Rectal smooth muscle tissue (tissue), 1 donor: Measurements from ENCODE around the gene CKAP2L.

Experiments
- H3K27ac ChIP-seq: one replicate; pipeline ENCODE4 v1.7.0; 2013; ENCODE audit warnings: low read depth, low read length, inconsistent platforms
- H3K27me3 ChIP-seq: one replicate; pipeline ENCODE4 v1.7.0; 2013; ENCODE audit warnings: low read length; ENCODE audit not compliant: control insufficient read depth, insufficient read depth
- H3K36me3 ChIP-seq: one replicate; pipeline ENCODE4 v1.7.0; 2013; ENCODE audit warnings: low read length; ENCODE audit not compliant: control insufficient read depth, insufficient read depth
- H3K4me1 ChIP-seq: one replicate; pipeline ENCODE4 v1.7.0; 2013; ENCODE audit warnings: low read length; ENCODE audit not compliant: control insufficient read depth, insufficient read depth
- H3K4me3 ChIP-seq: one replicate; pipeline ENCODE4 v1.7.0; 2013; ENCODE audit warnings: low read length
- H3K9ac ChIP-seq: one replicate; pipeline ENCODE4 v1.7.0; 2013; ENCODE audit warnings: low read length

CKAP2L gene

GRCh38 chr2:112727276-112728028, 37.0 kb downstream of the CKAP2L start:
- no peaks in the 10 kb centered on the region for H3K36me3 ChIP-seq
- H3K4me1 ChIP-seq, result no peaks in the 10 kb centered on the region
- no peak overlapping the region for H3K9ac ChIP-seq
- no peak overlapping the region for H3K27ac ChIP-seq
- no peak overlapping the region for H3K4me3 ChIP-seq
- H3K27me3 ChIP-seq, result peaks cover 3% of the 10 kb centered on the region

- Histone ChIP-seq H3K9ac (no peak overlapping the region), H3K27ac (no peak overlapping the region), H3K36me3 (no peaks in the 10 kb centered on the region), H3K27me3 (peaks cover 3% of the 10 kb centered on the region), H3K4me3 (no peak overlapping the region), H3K4me1 (no peaks in the 10 kb centered on the region)
Measured at GRCh38 chr2:112726487-112727190, 37.8 kb downstream of the CKAP2L start.

GRCh38 chr2:112725545-112726457, 38.6 kb downstream of the CKAP2L start:
- no peak overlapping the region for H3K27ac ChIP-seq
- H3K9ac ChIP-seq, result no peak overlapping the region
- no peak overlapping the region for H3K4me3 ChIP-seq
- peaks cover 3% of the 10 kb centered on the region for H3K27me3 ChIP-seq
- H3K4me1 ChIP-seq, result no peaks in the 10 kb centered on the region
- no peaks in the 10 kb centered on the region for H3K36me3 ChIP-seq

- no peak overlapping the region for H3K27ac ChIP-seq
- peaks cover 3% of the 10 kb centered on the region for H3K27me3 ChIP-seq
- H3K4me1 ChIP-seq, result no peaks in the 10 kb centered on the region
- no peak overlapping the region for H3K9ac ChIP-seq
- no peak overlapping the region for H3K4me3 ChIP-seq
- H3K36me3 ChIP-seq, result no peaks in the 10 kb centered on the region
Measured at GRCh38 chr2:112724591-112725525, 39.6 kb downstream of the CKAP2L start.

GRCh38 chr2:112723995-112724394, 40.4 kb downstream of the CKAP2L start:
- Histone ChIP-seq H3K9ac (no peak overlapping the region), H3K4me1 (no peaks in the 10 kb centered on the region), H3K4me3 (no peak overlapping the region), H3K27ac (no peak overlapping the region), H3K27me3 (peaks cover 3% of the 10 kb centered on the region), H3K36me3 (no peaks in the 10 kb centered on the region)

GRCh38 chr2:112723547-112723940, 40.9 kb downstream of the CKAP2L start:
- no peaks in the 10 kb centered on the region for H3K36me3 ChIP-seq
- peaks cover 3% of the 10 kb centered on the region for H3K27me3 ChIP-seq
- no peaks in the 10 kb centered on the region for H3K4me1 ChIP-seq
- no peak overlapping the region for H3K27ac ChIP-seq
- no peak overlapping the region for H3K9ac ChIP-seq
- no peak overlapping the region for H3K4me3 ChIP-seq

- H3K4me1 ChIP-seq, result no peaks in the 10 kb centered on the region
- H3K27ac ChIP-seq, result no peak overlapping the region
- H3K36me3 ChIP-seq, result no peaks in the 10 kb centered on the region
- H3K4me3 ChIP-seq, result no peak overlapping the region
- peaks cover 3% of the 10 kb centered on the region for H3K27me3 ChIP-seq
- no peak overlapping the region for H3K9ac ChIP-seq
Measured at GRCh38 chr2:112722816-112723546, 41.4 kb downstream of the CKAP2L start.

- H3K4me3 ChIP-seq, result no peak overlapping the region
Measured at GRCh38 chr2:112721819-112722522, 42.4 kb downstream of the CKAP2L start.

GRCh38 chr2:112720785-112721184, 43.6 kb downstream of the CKAP2L start, which contains the start of gene NT5DC4:
TSS of gene NT5DC4 (plus strand) at chr2:112721020. CDS start at chr2:112721080, 60 bp downstream.
- Histone ChIP-seq H3K27ac (no peak within 1 kb of the TSS), H3K4me1 (no peaks in the 10 kb centered on the region), H3K27me3 (no peaks in the 10 kb centered on the region)

More at GRCh38 chr2:112721819-112722522, 42.4 kb downstream of the CKAP2L start:
- no peaks in the 10 kb centered on the region for H3K27me3 ChIP-seq
- H3K4me1 ChIP-seq, result no peaks in the 10 kb centered on the region
- H3K36me3 ChIP-seq, result no peaks in the 10 kb centered on the region
- H3K9ac ChIP-seq, result no peak overlapping the region
- no peak overlapping the region for H3K27ac ChIP-seq

GRCh38 chr2:112718863-112719370, 45.5 kb downstream of the CKAP2L start:
- no peak overlapping the region for H3K4me3 ChIP-seq
- H3K4me1 ChIP-seq, result no peaks in the 10 kb centered on the region
- H3K27ac ChIP-seq, result no peak overlapping the region
- H3K36me3 ChIP-seq, result no peaks in the 10 kb centered on the region
- H3K9ac ChIP-seq, result no peak overlapping the region
- no peaks in the 10 kb centered on the region for H3K27me3 ChIP-seq

More at GRCh38 chr2:112720785-112721184, 43.6 kb downstream of the CKAP2L start, which contains the start of gene NT5DC4:
- H3K36me3 ChIP-seq, result no peaks in the 10 kb centered on the region
- no peak within 1 kb of the TSS for H3K4me3 ChIP-seq
- H3K9ac ChIP-seq, result no peak within 1 kb of the TSS
